NCI-H2227 treated with DMSO at 0.1 percent for 48 hours (cell line): Measurements from ENCODE around the gene SRBD1.

Experiments
- DNase-seq: peaks from one replicate; lab custom pipeline; 2025; lab: John Stamatoyannopoulos, UW

Gene SRBD1

DNA sequence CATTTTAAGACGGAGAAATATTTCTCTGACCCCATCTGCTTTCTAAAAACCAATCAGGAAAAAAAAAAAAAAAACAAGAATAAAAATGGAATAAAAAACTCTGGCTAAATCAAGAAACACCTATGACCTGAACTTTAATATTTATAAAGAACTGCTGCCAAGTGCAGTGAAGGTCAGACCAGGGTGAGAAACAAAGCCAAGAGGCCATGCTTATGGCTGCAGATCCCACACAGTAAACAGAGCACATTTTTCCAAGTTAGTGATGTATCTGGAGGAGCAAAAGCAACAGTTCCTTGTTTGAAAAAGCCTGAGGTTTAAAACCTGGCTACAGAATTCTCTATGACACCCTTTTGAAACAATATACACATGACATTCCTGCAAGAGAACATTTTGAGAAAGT, 242.3 kb downstream of the SRBD1 start:
- no peak for DNase-seq

DNA sequence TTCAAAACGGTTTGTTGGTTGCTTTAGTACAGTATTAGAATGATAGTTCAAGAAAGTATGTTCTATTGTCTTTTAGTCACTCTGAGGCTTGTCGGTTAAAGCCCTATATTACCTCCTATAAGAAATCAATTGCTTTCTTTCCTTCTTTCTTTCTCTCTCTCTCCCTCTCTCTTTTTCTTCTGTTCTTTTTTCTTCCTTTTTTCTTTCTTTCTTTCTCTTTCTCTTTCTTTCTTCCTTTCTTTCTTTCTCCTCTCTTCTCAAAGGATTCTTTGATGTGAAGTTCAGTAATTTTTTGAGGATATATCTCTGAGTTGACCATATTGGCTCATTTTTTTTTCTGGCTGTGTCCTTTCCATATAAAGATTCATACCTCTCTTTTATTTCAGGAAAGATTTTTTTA, 249.4 kb downstream of the SRBD1 start:
- DNase-seq = no peak

DNA sequence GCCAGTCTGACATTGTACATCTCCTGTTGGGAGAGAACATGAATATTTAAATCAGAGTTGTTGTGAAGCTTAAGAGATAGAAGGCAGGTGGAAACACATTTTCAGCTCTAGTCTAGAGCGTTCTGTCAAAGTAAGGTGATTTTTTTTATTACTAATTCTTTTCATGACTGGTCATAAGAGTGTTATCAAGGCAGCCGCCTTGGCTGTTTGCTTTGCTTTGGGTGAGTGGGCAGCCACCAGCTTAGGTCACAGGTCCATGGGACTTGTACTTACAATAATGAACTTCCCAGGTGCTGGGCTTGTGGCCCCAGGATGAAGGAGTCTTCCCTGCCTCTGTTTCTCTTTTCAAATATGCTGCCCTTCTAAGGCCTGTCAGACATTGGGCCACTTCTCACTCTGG, 256.3 kb downstream of the SRBD1 start:
- DNase-seq = no peak

DNA sequence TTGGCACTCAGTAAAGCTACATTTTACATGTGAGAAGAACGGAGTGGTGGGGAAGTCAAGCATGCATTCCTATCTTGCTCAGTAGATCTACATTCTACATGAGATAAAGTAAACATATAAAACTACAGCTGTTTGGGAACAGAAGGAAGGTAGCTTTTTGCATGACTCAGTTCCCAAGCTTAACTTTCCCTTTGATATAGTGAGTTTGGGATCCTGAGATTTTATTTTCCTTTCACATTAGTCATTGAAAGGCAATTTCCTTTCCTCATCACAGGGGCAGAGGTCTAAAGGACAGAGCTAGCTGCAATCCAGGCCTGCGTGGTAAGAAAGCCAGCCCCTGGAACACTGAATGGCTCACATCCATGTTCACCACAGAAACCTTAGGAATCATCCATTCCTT, 257.2 kb downstream of the SRBD1 start:
- no peak for DNase-seq

DNA sequence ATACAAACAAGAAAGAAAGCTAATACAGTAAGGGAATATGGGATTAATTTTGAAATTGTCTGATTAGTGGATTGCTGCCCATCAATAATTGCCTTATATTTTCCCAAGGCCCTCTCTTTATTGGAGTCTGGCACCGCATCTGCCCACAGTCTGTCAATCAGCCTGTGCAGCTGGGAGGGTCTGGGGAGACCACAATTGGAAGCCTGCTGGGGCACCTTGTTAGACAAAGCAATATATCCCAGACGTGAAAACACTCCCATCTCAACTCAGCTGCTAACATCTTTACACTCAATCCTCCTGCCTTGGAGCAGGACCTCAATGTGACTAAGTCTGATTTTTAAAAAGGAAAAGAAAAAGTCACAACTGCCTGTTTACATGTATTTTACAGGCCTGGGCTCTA, 258.6 kb downstream of the SRBD1 start:
- no peak for DNase-seq

DNA sequence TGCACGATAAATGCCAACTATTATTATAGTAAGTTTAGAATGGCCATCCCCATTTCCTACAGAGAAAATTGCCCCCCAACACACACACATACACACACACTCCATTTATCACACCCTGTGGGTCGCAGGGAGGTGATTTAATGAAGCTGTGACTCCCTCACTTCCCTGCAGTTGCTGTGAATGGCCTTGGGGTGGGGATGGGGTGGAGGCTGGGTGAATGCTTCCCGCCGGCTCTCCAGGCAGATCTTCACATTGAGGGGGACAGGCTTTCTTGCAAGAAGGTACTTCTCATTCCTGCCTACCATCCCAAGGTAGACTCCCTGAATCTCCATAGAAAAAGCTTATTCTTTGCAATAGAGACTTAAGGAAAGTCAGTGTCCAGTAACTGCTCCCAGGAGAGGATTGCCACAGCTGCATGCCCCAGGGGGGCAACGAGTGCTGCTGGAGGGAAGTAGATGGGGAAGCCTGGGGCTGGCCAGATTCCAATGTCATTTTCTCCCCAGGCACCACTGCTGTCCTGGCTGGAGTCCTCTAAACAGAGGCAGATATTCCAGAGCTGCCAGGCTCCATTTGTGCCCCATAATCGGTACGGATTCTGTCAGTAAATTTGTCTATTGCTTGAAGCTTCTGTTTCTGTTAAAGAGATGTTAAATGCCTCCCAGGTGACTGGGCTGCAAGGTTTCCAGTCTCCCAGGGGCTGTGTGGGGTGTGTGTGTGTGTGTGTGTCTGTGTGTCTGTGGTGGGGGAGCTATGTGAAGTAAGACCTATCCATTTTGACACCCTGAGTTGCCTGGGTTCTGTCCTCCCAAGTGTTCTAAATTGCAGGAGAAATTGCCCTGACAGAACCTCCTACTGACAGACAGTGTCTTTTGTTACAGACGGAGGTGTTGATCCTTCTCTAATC, 265.5 kb downstream of the SRBD1 start:
- DNase-seq = no peak

DNA sequence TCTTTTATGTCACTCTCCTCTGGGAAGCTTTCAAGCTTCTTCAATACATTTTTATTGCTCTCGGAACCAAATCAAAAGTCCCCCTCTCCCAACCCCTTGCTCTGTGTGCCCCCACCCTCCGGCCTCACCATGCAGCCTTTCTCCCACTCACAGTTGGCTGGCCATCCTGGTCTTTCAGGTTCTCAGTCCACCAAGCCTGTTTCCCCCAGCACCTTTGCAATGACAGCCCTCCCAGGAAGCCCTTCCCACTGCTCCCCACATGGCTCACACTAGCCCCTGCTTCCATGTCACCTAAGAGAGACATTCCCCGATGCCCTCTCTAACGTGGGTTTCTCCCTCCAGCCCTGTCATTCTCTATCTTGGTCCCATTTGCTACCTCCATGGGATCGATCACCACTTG, 266.6 kb downstream of the SRBD1 start:
- no peak for DNase-seq

DNA sequence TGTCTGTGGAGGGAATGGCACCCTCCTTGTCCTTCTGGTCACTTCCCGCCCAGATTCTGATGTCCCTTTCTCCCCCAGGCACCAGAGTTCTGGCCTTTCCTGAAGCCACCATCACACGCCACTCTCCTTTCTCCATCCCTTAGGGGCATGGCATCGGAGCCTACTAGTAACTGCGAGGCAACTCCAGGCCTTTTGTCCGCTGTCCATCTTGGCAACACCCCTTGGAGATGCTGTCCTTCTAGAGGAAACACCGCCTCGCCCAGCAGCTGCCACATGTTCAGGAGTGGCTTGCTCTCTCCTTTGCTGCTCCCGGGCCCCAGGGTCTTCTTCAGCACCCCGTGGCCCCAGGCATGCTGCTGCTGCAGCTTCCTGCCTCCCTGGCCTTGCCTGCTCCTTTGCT, 267.0 kb downstream of the SRBD1 start:
- DNase-seq = no peak

DNA sequence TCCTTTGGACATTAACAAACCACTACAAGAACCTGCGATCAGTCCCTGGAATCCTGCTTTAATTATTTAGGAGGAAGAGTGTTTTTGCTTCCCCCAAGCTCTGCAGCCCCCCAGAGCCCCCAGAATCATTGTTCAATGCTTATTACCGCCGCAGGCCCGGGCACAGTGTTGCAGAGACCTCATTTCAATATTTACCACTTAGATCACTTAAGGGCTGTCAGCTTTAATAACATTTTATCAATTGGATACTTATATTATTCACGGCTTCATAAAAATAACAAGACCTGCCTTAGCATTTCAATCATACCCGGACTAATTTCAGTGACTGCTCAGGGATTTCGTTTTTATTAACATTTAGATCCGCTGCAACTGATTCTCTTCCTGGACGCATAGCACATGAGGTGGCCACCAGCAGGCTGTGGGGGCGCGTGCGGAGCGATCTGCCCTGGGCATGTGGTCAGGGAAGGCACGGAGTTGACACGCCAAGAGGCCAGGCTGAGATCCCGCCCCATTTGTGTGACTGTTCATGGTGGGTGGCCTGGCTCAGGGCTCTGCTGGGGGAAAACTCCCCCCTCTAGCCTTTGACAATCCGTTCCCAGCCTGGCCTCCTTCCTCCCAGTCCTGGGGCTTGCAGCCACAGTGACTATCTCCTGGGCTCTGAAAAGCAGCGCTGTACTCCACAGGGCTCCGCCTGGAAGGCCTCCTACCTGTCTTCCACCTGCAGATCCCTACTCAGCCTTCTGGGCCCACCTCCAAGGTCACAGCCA, 267.6 kb downstream of the SRBD1 start:
- no peak for DNase-seq

DNA sequence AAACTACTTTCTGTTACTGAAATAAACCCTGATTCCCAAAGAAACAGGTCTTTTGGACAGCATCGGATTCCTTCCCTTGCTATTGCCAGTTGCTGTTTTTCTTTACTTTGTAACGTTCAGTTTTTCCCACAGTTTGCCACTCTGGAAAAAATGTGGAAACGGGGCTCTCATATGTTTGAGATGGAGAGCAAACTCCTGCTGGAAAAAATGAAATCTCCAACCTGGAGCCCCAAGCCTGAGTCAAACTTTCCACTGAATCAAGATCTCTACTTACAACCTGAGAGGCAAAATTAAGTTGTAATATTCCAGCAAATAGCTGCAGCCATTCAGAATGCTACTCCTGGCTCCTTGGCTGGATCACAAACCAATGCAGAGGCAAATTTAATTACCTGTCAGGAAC, 270.7 kb downstream of the SRBD1 start:
- no peak for DNase-seq

DNA sequence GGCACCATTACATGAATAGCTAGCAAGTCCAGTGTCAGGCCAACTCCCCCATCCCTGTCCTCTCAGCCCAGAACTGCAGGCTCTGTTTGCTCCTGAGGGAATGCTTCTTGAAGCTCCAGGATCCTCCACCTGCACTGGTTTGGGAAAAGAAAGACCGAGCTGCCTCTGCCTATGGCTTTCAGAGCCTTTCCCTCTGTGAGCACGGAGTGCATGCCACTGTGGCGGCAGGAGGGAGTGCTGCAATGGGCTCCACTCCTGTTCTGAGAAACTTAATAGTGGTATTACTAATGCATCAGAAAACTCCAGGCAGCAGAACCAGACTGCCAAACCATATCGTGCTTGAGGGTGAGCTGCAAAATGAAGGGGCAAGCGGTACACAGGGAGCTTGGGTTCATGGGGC, 271.8 kb downstream of the SRBD1 start:
- no peak for DNase-seq
